Activated B cell treated with CpG ODN at 0.5 μM for 24 hours (primary cell): ENCODE results near the gene TUBB3. TPM values are rescaled to one million over a fixed set of nuclear protein-coding genes. Genes with fewer than 3 reads are reported as not detected.
A peak's percentile ranks its signal among the peaks of the same experiment; 100 is the strongest.

Experiments
- ATAC-seq: fragments of 200-7000 bp; cut with Tn5 transposase; one replicate; pipeline ENCODE4 v1.10.0; 2021; ENCODE audit warnings: low read depth, mild to moderate bottlenecking, moderate library complexity
- CTCF ChIA-PET: fragments of 350-600 bp; sonication (Branson Sonifier 250); formaldehyde crosslinking; loops from one replicate; lab custom pipeline; 2021; ENCODE audit warnings: antibody characterized with exemption; lab: Charles Lee
- POLR2A ChIA-PET: fragments of 350-600 bp; sonication (Branson Sonifier 250); formaldehyde crosslinking; loops from one replicate; lab custom pipeline; 2021; ENCODE audit warnings: antibody characterized with exemption; lab: Charles Lee
- DNase-seq: peaks from one replicate; pipeline ENCODE4 v3.0.0; 2022
- H3K27ac Mint-ChIP-seq: one replicate; pipeline ENCODE4 v1.8.0; 2020; ENCODE audit warnings: mixed read lengths
- H3K27me3 Mint-ChIP-seq: one replicate; pipeline ENCODE4 v1.8.0; 2021; ENCODE audit warnings: mixed read lengths
- H3K36me3 Mint-ChIP-seq: one replicate; pipeline ENCODE4 v1.8.0; 2021; ENCODE audit warnings: low read depth, mixed read lengths
- H3K4me1 Mint-ChIP-seq: one replicate; pipeline ENCODE4 v1.8.0; 2021; ENCODE audit warnings: mixed read lengths
- H3K4me3 Mint-ChIP-seq: one replicate; pipeline ENCODE4 v1.8.0; 2020; ENCODE audit warnings: mild to moderate bottlenecking, mixed read lengths
- H3K9me3 Mint-ChIP-seq: one replicate; pipeline ENCODE4 v1.8.0; 2020; ENCODE audit warnings: mixed read lengths
- CTCF ChIP-seq: fragments of 200-600 bp; IDR thresholded peaks from one replicate; pipeline ENCODE4 v1.8.0; 2022; ENCODE audit warnings: antibody characterized with exemption, mild to moderate bottlenecking
- intact Hi-C: fragments of 100-400 bp; cut with micrococcal nuclease; formaldehyde crosslinking; loops from one replicate; pipeline ENCODE4 v1.15.1; 2024
- total RNA-seq: library from RNA; stranded (reverse); gene quantifications from 2 replicates; pipeline ENCODE4 v1.2.3, GENCODE V29; 2022

The TUBB3 gene
- total RNA-seq, 1 donor from 2014 or later: 0.33 TPM

DNA sequence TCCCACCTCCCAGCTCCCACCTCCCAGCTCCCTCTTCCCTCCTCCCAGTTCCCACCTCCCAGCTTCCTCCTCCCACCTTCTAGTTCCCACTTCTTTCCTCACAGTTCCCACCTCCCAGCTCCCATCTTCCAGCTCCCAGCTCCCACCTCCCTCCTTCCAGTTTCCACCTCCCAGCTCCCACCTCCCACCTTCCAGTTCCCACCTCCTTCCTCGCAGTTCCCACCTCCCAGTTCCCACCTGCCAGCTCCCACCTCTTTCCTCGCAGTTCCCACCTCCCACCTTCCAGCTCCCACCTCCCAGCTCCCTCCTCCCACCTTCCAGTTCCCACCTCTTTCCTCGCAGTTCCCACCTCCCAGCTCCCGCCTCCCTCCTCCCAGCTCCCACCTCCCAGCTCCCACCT lies 14.9 kb upstream of the TUBB3 start:
- H3K27me3 Mint-ChIP-seq: no peaks in the 10 kb centered on the region
- no peak overlapping the region for H3K4me3 Mint-ChIP-seq
- ChIA-PET POLR2A (interaction anchor here (0.5 to 1.5 kb wide), 6 partner anchors 14 to 972 kb away, joined by 3 to 10 read pairs (median 6); partner anchors contain the start of genes RPL13 and TCF25), CTCF (interaction anchor here (0.7 to 3.2 kb wide), 2 partner anchors 21 to 202 kb away, joined by 3 to 8 read pairs; no protein-coding TSS in a partner anchor)
- TF ChIP-seq CTCF: no peak
- H3K4me1 Mint-ChIP-seq: peaks cover 5% of the 10 kb centered on the region
- no peaks in the 10 kb centered on the region for H3K9me3 Mint-ChIP-seq
- ATAC-seq: no peak
- peaks cover 62% of the 10 kb centered on the region for H3K36me3 Mint-ChIP-seq
- intact Hi-C loops: no loop called here
- no peak overlapping the region for H3K27ac Mint-ChIP-seq
- no peak for DNase-seq

GRCh38 chr16:89909777-89910716 lies 13.1 kb upstream of the TUBB3 start:
- Mint-ChIP-seq H3K9me3 (no peaks in the 10 kb centered on the region), H3K4me1 (peaks cover 5% of the 10 kb centered on the region), H3K4me3 (no peak overlapping the region), H3K36me3 (peaks cover 53% of the 10 kb centered on the region), H3K27me3 (no peaks in the 10 kb centered on the region), H3K27ac (no peak overlapping the region)
- ChIA-PET POLR2A (interaction anchor here (0.5 to 1.5 kb wide), 8 partner anchors 35 to 299 kb away, joined by 3 to 6 read pairs (median 4); partner anchors contain the start of gene TCF25), CTCF (interaction anchor here (0.7 to 3.2 kb wide), 10 partner anchors 9 to 210 kb away, joined by 3 to 10 read pairs (median 4); partner anchors contain the start of genes MC1R and TUBB3)
- intact Hi-C loops: loop anchor here (1.0 kb wide), 1 partner anchor 204 kb away; no protein-coding TSS in a partner anchor
- DNase-seq (peak; percentile 64), ATAC-seq (peak; percentile 85)
- TF ChIP-seq CTCF: peak; percentile 82

GRCh38 chr16:89910717-89911354 lies 12.3 kb upstream of the TUBB3 start:
- H3K9me3 Mint-ChIP-seq: no peaks in the 10 kb centered on the region
- no peak overlapping the region for H3K27ac Mint-ChIP-seq
- H3K36me3 Mint-ChIP-seq: peaks cover 45% of the 10 kb centered on the region
- intact Hi-C loops: loop anchor here (1.0 kb wide), 1 partner anchor 205 kb away; no protein-coding TSS in a partner anchor
- no peak overlapping the region for H3K4me3 Mint-ChIP-seq
- ChIA-PET POLR2A (interaction anchor here (0.5 to 1.5 kb wide), 6 partner anchors 34 to 205 kb away, joined by 3 to 6 read pairs (median 4); partner anchors contain the start of gene TCF25), CTCF (interaction anchor here (0.8 to 3.2 kb wide), 9 partner anchors 8 to 211 kb away, joined by 3 to 10 read pairs (median 4); partner anchors contain the start of genes MC1R and TUBB3)
- no peak for TF ChIP-seq CTCF
- DNase-seq (no peak), ATAC-seq (no peak)
- H3K4me1 Mint-ChIP-seq: peaks cover 5% of the 10 kb centered on the region
- no peaks in the 10 kb centered on the region for H3K27me3 Mint-ChIP-seq

- H3K36me3 Mint-ChIP-seq: peaks cover 40% of the 10 kb centered on the region
- no peak overlapping the region for H3K4me3 Mint-ChIP-seq
- H3K27ac Mint-ChIP-seq: no peak overlapping the region
- no peak for DNase-seq
- H3K4me1 Mint-ChIP-seq: peaks cover 5% of the 10 kb centered on the region
- intact Hi-C loops: no loop called here
- H3K9me3 Mint-ChIP-seq: no peaks in the 10 kb centered on the region
- no peak for TF ChIP-seq CTCF
- H3K27me3 Mint-ChIP-seq: no peaks in the 10 kb centered on the region
- CTCF ChIA-PET: no interaction called here
- POLR2A ChIA-PET: interaction anchor here (1.0 to 1.5 kb wide), 2 partner anchors 38 to 205 kb away, joined by 3 to 4 read pairs; partner anchors contain the start of gene TCF25
- no peak for ATAC-seq
Observed at GRCh38 chr16:89911375-89911774, 11.8 kb upstream of the TUBB3 start.
